SJSA1 (cell line): ENCODE results near the gene PACRG. TPM values are rescaled to one million over a fixed set of nuclear protein-coding genes. Genes with fewer than 3 reads are reported as not detected.

Experiments
- DNase-seq, 2 experiments: peaks; one replicate each; pipeline ENCODE4 v3.0.0-alpha.2; 2015 to 2020; ENCODE audit warnings: low spot score in 2 of 2, low read depth in 1 of 2
- H3K27ac ChIP-seq: fragments of 250-450 bp; sonication (Bioruptor Pico); 2 replicates; pipeline ENCODE4 v1.5.1; 2020; ENCODE audit warnings: mild to moderate bottlenecking, moderate library complexity
- H3K27me3 ChIP-seq: fragments of 250-450 bp; sonication (Bioruptor Pico); replicated peaks from 2 replicates; pipeline ENCODE4 v1.5.1; 2020; ENCODE audit warnings: mild to moderate bottlenecking, moderate library complexity
- H3K36me3 ChIP-seq: fragments of 250-450 bp; sonication (Bioruptor Pico); 2 replicates; pipeline ENCODE4 v1.5.1; 2020; ENCODE audit warnings: mild to moderate bottlenecking
- H3K4me1 ChIP-seq: fragments of 250-450 bp; sonication (Bioruptor Pico); replicated peaks from 2 replicates; pipeline ENCODE4 v1.6.1; 2021; ENCODE audit warnings: mild to moderate bottlenecking
- H3K4me3 ChIP-seq: fragments of 250-450 bp; sonication (Bioruptor Pico); 2 replicates; pipeline ENCODE4 v1.5.1; 2020; ENCODE audit warnings: mild to moderate bottlenecking
- H3K9me3 ChIP-seq: fragments of 250-450 bp; sonication (Bioruptor Pico); replicated peaks from 2 replicates; pipeline ENCODE4 v1.5.1; 2020; ENCODE audit warnings: mild to moderate bottlenecking
- total RNA-seq: library from RNA; depleted of rRNA; stranded (reverse); fragments of >200 nt; shearing (Covaris generic); gene quantifications from 2 replicates; pipeline ENCODE4 v1.2.3, GENCODE V29; 2014

Gene PACRG
- total RNA-seq, 1 experiment from 2014 or later, result not detected

DNA sequence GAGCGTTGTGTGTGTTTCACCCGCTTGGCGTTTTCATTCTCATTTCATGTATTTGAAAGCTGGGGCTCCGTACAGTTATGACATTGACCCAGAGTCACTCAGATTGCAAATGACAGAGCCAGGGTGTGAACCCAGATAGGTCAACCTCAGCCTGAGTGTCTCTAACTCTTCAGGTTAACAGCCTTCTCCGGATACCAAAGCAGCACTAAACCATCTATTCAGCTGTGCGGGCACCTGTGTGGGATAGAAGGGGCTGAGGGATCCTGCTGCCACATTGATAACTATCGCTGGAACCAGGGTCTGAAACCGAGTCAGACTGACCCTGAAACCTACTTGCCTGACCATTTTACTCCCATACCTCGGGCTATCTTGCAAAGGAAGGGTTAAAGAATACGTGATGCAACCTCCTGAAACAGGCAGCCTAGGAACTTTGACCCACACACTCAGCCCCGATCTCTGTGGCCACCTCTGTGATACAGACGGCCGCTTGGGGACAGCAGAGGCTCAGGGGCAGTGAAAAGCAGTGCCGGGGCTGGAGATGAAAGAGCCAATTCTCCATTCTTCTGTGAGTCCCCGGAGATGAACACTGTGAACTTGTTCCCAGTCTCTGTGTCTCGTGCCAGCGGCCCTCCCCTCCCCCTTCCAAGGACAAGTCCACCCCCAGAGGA lies 453.2 kb downstream of the PACRG start:
- Histone ChIP-seq H3K4me3 (no peak overlapping the region), H3K27me3 (no peaks in the 10 kb centered on the region), H3K9me3 (no peaks in the 10 kb centered on the region), H3K4me1 (peaks cover 12% of the 10 kb centered on the region), H3K36me3 (no peaks in the 10 kb centered on the region), H3K27ac (no peak overlapping the region)
- DNase-seq, result peak in 1 of 2 experiments; percentile 23

DNA sequence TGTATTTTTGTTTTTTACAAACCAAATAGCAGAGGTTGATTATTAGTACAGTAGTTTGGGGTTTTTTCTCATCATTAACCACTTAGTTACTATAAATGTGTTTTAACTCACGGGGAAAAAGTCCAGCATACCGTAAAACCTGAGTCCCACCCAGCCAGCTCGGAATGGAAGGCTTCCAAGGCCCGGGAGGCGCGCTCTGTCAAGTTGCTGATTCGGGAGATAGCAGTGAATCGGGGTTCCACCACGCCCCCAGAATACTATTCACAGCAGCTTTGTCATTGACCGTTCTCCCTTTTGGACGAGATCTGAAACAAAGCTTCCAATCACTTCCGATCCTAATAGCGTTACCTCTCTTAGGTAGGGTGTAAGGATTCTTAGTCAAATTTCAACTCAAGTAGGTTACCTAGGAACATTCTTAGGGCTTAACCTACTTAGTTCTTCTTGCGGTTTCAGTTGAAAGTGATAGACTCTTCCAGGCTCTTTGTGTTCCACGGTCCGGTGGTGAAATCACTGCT lies 453.9 kb downstream of the PACRG start:
- no peak overlapping the region for H3K27ac ChIP-seq
- DNase-seq, result no peak
- H3K4me1 ChIP-seq, result peaks cover 12% of the 10 kb centered on the region
- no peaks in the 10 kb centered on the region for H3K9me3 ChIP-seq
- H3K36me3 ChIP-seq, result no peaks in the 10 kb centered on the region
- H3K4me3 ChIP-seq, result no peak overlapping the region
- no peaks in the 10 kb centered on the region for H3K27me3 ChIP-seq

DNA sequence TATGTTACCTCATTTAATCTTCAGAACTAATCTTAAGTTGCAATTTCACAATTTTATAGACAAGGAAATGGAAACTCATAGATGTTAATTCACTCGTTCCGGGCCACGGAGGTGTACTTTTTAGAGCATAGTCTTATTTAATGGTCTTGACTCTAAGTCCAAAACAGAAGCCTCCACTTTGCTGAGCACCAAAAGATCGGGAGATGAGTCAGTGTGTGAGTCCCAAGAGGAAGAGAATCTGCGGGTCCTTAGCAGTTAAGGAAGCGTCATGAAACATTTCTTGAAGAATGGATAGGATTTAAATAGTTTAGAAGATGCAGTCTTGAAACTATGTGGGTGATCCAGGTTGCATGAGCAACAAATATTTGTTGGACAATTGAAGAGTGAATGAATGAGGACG lies 454.9 kb downstream of the PACRG start:
- Histone ChIP-seq H3K9me3 (no peaks in the 10 kb centered on the region), H3K4me3 (no peak overlapping the region), H3K4me1 (peaks cover 12% of the 10 kb centered on the region), H3K36me3 (no peaks in the 10 kb centered on the region), H3K27ac (no peak overlapping the region), H3K27me3 (no peaks in the 10 kb centered on the region)
- DNase-seq, result no peak

DNA sequence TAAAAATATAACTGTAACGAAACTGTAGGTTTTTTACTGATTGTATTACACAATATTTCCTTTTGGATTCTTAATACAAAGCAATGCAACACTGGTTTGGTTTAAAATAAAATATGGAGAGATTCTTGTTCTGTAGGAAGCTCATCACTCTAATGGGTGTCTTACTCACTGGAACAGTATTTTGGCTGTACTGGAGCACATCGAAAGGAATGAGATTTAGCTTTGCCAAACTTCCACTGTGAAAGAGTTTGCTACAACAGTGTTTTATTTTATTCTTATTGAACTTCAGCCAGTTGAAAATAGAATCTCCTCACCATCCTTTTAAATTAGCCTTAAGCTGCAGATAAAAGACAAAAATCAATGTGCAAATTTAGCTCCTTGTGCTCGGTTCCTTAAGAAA lies 456.0 kb downstream of the PACRG start:
- no peaks in the 10 kb centered on the region for H3K9me3 ChIP-seq
- DNase-seq, result no peak
- H3K4me3 ChIP-seq, result no peak overlapping the region
- H3K4me1 ChIP-seq, result peaks cover 12% of the 10 kb centered on the region
- no peaks in the 10 kb centered on the region for H3K36me3 ChIP-seq
- H3K27ac ChIP-seq, result no peak overlapping the region
- no peaks in the 10 kb centered on the region for H3K27me3 ChIP-seq

DNA sequence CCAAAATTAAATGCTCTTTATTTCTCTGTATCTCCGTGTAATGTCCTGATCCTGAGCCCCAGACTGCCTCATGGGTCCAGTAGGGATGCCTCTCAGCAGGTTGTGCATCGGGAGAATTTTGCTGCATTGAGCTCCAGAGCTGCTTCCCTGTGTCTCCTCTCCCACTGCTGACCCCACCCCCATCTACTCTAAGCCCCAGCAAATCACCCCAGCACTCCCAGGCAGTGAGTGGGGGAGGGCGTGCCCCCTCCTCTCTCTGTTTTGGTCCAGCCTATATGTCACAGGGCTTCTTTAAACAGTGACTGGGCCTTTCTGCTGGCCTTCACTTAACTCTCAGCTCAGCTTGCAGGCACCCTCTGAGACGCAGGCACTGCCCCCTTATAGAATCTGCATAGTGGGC lies 458.0 kb downstream of the PACRG start:
- DNase-seq, result no peak
- no peaks in the 10 kb centered on the region for H3K27me3 ChIP-seq
- no peak overlapping the region for H3K27ac ChIP-seq
- peaks cover 12% of the 10 kb centered on the region for H3K4me1 ChIP-seq
- no peak overlapping the region for H3K4me3 ChIP-seq
- H3K9me3 ChIP-seq, result no peaks in the 10 kb centered on the region
- H3K36me3 ChIP-seq, result no peaks in the 10 kb centered on the region

DNA sequence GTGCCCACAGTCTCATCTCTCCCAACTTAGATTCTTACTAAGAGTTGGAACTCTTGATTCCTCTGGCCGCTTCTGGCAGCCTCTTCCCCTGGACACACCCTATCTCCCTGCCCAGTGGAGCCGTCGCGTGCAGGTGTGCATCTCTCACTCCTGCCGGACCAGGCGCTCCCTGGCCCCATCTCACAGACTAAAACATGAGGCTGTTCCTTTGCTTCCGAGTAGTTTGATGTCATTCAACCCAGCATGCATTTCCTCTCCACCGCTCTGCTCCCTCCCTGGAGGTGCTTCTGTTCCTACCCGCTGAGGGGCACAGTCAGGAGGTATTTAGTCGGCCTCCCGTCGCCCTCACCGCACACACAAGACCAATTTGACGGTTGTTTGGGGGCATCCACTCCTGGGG lies 458.8 kb downstream of the PACRG start:
- H3K4me3 ChIP-seq, result no peak overlapping the region
- no peaks in the 10 kb centered on the region for H3K9me3 ChIP-seq

DNA sequence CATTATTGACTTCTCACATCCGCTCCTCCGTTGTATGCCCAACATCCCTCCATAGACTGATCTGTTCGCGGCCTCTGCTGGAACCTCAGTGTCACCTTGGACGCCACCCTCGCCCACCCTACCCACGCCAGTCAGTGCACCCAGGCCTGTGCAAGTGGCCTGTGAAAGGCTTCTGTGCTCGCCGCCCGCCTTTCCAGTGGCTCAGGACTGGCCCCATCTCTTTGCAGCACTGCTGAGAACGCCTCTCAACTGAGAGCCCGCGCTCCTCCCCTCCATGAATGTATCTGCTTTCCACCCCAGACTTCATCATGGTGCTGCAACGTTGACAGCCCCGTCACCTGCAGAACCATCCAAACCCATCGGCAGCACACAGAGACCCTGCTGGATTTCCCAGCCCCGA lies 459.4 kb downstream of the PACRG start:
- Histone ChIP-seq H3K36me3 (no peaks in the 10 kb centered on the region), H3K4me1 (peaks cover 12% of the 10 kb centered on the region), H3K4me3 (no peak overlapping the region), H3K27ac (no peak overlapping the region), H3K9me3 (no peaks in the 10 kb centered on the region), H3K27me3 (no peaks in the 10 kb centered on the region)
- no peak for DNase-seq

More for the DNA sequence above, 458.8 kb downstream of the PACRG start:
- Histone ChIP-seq H3K4me1 (peaks cover 10% of the 10 kb centered on the region), H3K27ac (no peak overlapping the region), H3K36me3 (no peaks in the 10 kb centered on the region), H3K27me3 (no peaks in the 10 kb centered on the region)
- DNase-seq, result no peak

DNA sequence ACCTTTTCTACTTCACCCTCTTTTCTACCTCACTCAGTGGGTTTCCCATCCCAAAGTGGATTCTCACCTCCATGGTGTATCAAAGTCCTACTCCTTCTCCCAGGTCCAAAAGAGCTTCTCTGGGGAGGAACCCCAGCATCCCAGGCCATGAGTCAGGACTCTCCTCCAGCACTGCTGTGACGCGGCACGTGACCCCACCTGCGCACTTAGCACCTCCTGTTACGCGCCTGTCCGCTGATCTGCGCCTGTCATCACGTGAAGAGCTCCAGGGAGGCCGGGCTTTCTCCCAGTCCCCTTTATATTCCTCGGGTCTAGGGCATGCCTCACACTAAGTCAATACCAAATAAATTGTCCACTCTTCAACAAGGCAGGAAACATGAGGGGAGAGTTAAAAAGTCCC lies 459.8 kb downstream of the PACRG start:
- H3K4me1 ChIP-seq, result peaks cover 11% of the 10 kb centered on the region
- H3K9me3 ChIP-seq, result no peaks in the 10 kb centered on the region
- no peak for DNase-seq
- H3K4me3 ChIP-seq, result no peak overlapping the region
- H3K36me3 ChIP-seq, result no peaks in the 10 kb centered on the region
- no peak overlapping the region for H3K27ac ChIP-seq
- no peaks in the 10 kb centered on the region for H3K27me3 ChIP-seq

DNA sequence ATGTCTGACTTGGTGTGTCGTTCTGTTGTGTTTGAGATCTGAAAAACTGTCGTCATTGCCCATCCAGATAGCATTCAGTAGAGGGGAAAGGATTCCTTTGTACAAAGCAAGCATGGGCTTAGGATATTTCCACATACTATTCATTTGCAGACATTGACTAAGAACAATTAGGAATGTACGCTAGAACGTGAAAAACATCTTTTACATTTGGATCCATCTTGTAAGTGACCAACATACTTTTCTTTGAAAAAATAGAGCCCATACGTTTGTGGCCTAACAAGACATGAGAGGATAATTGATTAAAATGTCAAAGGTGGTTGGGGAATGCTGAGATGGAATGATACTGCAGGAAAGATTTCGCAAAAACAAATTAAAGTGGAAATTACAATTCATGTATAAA lies 461.0 kb downstream of the PACRG start:
- no peaks in the 10 kb centered on the region for H3K36me3 ChIP-seq
- no peaks in the 10 kb centered on the region for H3K27me3 ChIP-seq
- no peaks in the 10 kb centered on the region for H3K9me3 ChIP-seq
- H3K4me3 ChIP-seq, result no peak overlapping the region
- DNase-seq, result no peak
- no peak overlapping the region for H3K27ac ChIP-seq
- H3K4me1 ChIP-seq, result peaks cover 10% of the 10 kb centered on the region

DNA sequence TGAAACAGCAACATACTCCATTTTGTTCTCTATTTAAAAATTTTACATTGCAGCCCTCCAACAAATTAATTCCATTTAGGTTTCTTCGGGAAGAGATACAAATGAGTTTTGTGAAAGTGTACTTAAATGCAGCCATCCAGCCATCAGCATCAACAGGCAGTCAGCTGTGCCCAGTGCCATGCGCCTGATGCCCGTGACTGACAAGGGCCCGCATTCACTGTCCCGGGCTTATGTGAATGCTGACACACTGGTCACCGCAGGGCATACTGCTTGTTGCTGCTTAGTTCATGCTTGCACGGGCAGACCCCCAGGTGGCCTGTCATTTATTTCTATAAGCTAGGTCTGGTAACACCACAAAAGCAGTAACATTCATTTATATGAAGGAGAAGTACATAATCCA lies 461.8 kb downstream of the PACRG start:
- Histone ChIP-seq H3K27me3 (no peaks in the 10 kb centered on the region), H3K9me3 (no peaks in the 10 kb centered on the region), H3K4me3 (no peak overlapping the region), H3K27ac (no peak overlapping the region), H3K36me3 (no peaks in the 10 kb centered on the region), H3K4me1 (peaks cover 10% of the 10 kb centered on the region)
- no peak for DNase-seq

DNA sequence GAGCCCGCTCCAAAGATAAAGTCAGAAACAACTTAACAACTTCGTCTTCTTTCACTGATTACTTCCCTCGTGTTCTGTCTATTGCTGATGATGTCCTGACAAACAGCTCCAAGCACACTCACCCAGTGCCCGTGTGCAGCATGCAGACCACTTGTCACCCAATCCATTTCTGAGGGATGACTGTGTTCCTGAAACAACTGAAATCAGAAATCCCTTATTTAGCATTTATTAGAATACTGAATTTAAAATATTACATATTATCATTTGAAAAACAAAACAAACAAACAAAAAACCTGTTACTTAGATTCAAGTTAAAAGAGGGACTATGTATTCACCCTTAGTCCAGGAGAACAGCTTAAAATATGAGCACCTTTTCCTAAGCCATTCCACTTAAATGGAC lies 463.0 kb downstream of the PACRG start:
- Histone ChIP-seq H3K4me3 (no peak overlapping the region), H3K4me1 (peaks cover 10% of the 10 kb centered on the region), H3K27ac (no peak overlapping the region), H3K36me3 (no peaks in the 10 kb centered on the region), H3K27me3 (no peaks in the 10 kb centered on the region), H3K9me3 (no peaks in the 10 kb centered on the region)
- no peak for DNase-seq

DNA sequence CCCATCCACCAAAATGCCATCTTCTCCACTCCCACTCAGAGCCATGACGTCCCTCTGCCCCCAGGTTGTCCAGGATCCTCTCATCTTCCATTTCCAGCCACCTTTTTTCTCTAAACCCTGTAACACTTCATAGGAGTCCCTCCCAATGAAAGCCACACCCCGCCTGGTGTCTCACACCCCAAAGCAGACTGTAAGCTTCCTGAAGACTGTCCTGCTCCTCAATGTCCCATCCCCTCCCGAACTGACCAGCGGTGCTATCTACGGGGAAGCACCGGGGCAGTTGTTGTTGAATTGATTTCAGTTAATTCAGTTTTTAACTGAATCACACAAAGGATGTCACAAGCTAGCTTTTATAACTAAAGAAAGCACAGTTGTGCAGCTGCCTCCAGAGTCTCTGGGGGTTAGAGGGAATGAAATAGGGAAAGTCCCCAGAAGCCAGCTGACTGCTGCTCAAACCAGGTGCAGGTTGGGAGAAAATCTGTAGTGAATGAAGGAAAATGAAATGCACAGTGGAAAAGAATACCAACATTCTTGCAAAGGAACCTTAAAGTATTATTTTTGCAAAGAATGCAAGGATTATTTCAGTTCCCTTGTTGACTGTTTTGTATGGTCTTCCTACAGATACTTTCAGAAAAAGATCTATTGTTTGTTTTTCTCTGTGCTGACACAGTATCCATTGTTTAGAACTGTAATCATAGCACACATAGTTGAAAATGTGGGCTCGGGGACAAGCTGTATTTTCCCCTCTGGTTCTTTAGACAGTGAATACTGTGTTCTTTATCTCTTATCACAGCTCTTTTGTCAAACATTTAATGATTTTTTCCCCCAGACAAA lies 464.1 kb downstream of the PACRG start:
- no peak overlapping the region for H3K27ac ChIP-seq
- DNase-seq, result no peak
- H3K9me3 ChIP-seq, result no peaks in the 10 kb centered on the region
- no peak overlapping the region for H3K4me3 ChIP-seq
- H3K36me3 ChIP-seq, result no peaks in the 10 kb centered on the region
- peaks cover 10% of the 10 kb centered on the region for H3K4me1 ChIP-seq
- no peaks in the 10 kb centered on the region for H3K27me3 ChIP-seq

DNA sequence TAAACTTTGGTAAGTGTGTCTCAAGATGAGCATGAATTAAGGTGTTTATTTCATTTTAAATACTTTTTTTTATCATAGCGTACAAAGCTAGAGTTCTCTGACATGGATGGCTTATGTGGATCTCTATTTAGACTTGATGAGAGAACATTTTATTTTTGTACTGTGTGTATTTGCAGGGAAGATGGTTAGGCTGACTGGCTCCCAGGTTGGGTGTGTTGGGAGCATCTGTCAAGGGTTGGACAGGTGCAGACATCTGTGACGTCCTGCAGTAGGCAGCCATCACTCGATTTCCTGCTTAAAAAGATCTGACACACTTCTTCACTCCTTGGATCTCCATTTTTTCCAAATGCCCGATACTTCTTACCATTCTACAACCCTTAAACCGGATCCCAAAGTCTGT lies 464.8 kb downstream of the PACRG start:
- no peaks in the 10 kb centered on the region for H3K36me3 ChIP-seq
- H3K4me3 ChIP-seq, result no peak overlapping the region

DNA sequence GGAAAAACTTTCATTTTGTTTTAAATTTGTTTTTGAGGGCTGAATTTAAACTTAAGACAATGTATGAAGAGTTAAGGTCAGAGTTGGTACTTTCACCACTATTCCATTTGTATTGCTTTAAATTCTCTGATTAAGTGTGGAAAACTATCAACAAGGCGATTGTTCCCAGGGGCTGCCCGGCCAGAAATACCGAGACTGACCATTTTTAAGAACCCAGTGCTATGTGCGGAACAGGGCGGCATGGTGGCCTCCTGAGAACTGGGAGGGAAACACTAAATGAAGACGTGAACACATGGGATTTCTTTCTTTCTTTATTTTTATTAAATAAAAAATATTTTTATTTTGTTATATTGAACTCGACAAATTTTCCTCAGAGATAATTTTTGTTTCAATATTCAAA lies 465.6 kb downstream of the PACRG start:
- no peaks in the 10 kb centered on the region for H3K9me3 ChIP-seq

More for the DNA sequence above, 464.8 kb downstream of the PACRG start:
- Histone ChIP-seq H3K4me1 (peaks cover 10% of the 10 kb centered on the region), H3K27ac (no peak overlapping the region), H3K9me3 (no peaks in the 10 kb centered on the region), H3K27me3 (no peaks in the 10 kb centered on the region)
- no peak for DNase-seq

More for the DNA sequence above, 465.6 kb downstream of the PACRG start:
- Histone ChIP-seq H3K27ac (no peak overlapping the region), H3K4me3 (no peak overlapping the region), H3K4me1 (peaks cover 10% of the 10 kb centered on the region), H3K27me3 (no peaks in the 10 kb centered on the region), H3K36me3 (no peaks in the 10 kb centered on the region)
- DNase-seq, result no peak
